ENCODE measurements around the gene THBS4.
A peak's percentile ranks its signal among the peaks of the same experiment; 100 is the strongest.

Gene THBS4

DNA sequence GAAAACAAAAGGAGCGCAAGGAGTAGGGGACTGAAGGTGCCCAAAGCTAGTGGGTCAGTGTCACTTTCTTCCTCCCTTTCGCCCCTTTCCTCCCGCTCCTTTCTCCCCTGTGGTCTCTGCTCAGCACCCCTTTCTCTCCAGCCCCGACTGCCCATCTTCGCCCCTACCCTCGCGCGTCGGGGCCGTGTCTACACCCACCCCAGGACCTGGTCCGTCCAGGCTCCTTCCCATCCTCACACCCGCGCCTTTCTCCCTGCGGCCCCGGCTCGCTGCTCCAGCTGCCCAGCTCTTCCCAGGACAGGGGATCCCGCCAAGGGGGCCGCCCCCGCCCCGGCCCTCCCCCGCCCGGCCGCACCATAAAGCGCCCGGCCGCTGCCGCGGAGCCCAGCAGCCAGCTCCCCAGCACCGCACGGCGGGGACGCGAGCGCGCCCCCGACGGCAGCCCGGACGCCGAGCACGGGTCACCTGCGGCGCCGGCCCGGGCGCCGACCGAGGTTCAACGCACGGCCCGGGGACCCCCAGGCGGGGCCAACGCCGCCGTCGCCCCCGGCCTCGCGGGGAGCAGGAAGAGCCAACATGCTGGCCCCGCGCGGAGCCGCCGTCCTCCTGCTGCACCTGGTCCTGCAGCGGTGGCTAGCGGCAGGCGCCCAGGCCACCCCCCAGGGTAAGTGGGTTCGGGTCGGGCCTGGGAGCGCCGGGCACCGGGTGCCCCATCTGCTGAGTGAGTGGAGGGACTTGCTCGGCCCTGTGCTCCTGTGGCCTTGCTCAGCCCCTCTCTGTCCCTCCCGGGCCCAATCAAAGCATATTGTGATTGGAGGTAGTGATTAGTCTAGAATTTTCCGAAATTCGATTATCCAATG is at the start of gene THBS4:
Gene THBS4 (plus strand): TSS at position 387 of the 860 bp plus-strand sequence. CDS start 190 bp downstream, at position 577.
- Mint-ChIP-seq H3K36me3 (ENCODE audit: insufficient read depth) (no peaks in the 10 kb centered on the region), H3K4me3 (no peak within 1 kb of the TSS), H3K4me1 (no peaks in the 10 kb centered on the region), H3K27ac (ENCODE audit: low read depth) (no peak within 1 kb of the TSS), H3K27me3 (peaks cover 70% of the 10 kb centered on the region), H3K9me3 (no peaks in the 10 kb centered on the region)
- ATAC-seq (replicated peaks; ENCODE audit: extremely low read depth, poor library complexity, severe bottlenecking) (no peak), DNase-seq (ENCODE audit: low spot score in 2 of 2) (no peak)

DNA sequence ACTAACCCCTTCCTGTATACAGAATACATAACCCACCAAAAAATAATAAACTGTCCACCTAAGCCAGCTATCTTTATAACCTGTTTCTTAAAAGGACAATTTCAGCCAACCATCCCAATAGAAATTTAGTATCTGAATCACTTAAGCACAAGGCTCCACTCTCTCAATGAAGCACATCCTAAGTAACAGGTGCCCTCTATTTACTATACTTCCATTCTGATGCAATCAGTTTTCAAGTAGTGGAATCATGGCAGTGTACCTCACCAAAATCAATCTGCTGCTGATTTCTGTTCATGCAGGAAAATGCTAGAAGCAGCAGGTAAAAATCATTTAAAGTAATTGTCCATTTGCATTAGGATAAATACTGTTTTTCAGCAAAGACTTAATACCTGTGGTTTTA is 48.9 kb upstream of the THBS4 start:
- no peak for DNase-seq (ENCODE audit: low spot score in 2 of 2)
- no peak for ATAC-seq (replicated peaks; ENCODE audit: extremely low read depth, poor library complexity, severe bottlenecking)
- Mint-ChIP-seq H3K4me3 (no peak overlapping the region), H3K27me3 (no peaks in the 10 kb centered on the region), H3K4me1 (peaks cover 8% of the 10 kb centered on the region), H3K36me3 (ENCODE audit: insufficient read depth) (peaks cover 64% of the 10 kb centered on the region), H3K9me3 (no peaks in the 10 kb centered on the region), H3K27ac (ENCODE audit: low read depth) (no peak overlapping the region)

DNA sequence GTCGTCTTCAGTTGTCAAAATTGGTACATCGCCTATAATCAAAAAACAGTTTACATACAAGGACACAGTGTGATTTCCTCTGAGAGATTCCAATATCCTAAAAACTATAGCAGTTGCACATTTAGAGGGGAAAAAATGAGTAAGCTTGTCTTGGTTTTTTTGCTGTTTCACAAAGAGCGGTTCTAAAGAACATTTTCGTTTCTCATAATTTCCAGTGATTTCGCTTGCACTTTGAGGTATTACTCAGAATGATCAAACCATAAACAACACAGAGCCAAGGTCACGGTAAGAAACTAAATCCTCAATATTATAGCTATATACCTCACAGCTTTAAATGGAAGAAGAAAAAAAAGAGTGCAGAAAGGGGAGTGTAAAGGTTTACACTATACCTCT is 44.9 kb upstream of the THBS4 start:
- Mint-ChIP-seq H3K4me1 (peaks cover 17% of the 10 kb centered on the region), H3K4me3 (peak overlapping the region; percentile 78), H3K9me3 (no peaks in the 10 kb centered on the region), H3K27me3 (peaks cover 5% of the 10 kb centered on the region), H3K36me3 (ENCODE audit: insufficient read depth) (peaks cover 36% of the 10 kb centered on the region), H3K27ac (ENCODE audit: low read depth) (peak overlapping the region; percentile 86)
- DNase-seq (ENCODE audit: low spot score in 2 of 2) (no peak), ATAC-seq (replicated peaks; ENCODE audit: extremely low read depth, poor library complexity, severe bottlenecking) (no peak)

DNA sequence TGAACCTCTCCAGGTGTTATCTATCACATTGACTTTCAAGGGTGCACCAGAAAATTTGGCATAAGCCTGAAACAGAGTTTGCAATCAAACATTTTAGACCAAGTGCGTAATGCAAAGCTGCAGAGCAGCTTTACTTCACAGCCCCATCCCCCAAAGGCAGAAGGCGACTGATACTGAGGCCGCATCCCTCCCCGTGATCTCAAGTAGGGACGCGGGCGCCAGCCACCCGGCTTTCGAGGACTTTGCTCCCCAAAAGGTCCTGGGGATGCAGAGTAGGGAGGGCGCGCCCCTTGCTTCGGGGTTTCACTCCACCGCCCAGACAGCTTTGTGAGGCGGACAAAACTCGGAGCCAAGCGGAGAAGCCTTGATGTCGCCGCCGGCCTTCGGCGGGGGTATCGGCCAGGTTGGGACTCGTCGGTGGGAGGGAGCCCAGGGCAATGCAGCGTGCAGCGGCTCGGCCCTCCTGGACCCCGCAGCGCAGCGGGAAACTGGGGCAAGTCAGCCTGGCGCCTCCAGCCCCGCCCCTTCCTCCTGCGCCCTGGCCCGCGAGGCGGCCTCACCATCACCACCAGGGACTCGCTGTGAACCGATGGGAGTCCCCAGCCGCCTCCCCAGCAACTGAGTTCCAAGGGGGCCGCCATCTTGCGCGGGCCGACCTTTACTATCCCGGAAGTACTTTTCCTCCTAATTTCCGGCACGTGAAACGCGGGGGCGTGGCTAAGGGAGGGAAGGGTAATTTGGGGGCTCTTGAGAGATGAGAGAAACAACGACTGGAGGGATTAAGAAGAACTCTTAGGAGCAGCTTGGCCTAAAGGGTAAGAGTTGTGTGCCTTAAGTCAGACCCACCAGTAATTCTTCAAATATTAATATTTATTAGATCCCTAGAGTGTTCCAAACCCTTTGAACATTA is 44.3 kb upstream of the THBS4 start, which contains the start of gene MTX3:
Gene MTX3 (minus strand): TSS at position 665 of the 910 bp plus-strand sequence. CDS start 24 bp downstream, at position 641.
- ATAC-seq (replicated peaks; ENCODE audit: extremely low read depth, poor library complexity, severe bottlenecking) (peak; percentile 96), DNase-seq (ENCODE audit: low spot score in 2 of 2) (peak; percentile 67 to 76)
- peak within 1 kb of the TSS; percentile 78 for H3K4me3 Mint-ChIP-seq
- peaks cover 17% of the 10 kb centered on the region for H3K4me1 Mint-ChIP-seq
- peaks cover 12% of the 10 kb centered on the region for H3K27me3 Mint-ChIP-seq
- peak within 1 kb of the TSS; percentile 86 for H3K27ac Mint-ChIP-seq (ENCODE audit: low read depth)
- peaks cover 31% of the 10 kb centered on the region for H3K36me3 Mint-ChIP-seq (ENCODE audit: insufficient read depth)
- no peaks in the 10 kb centered on the region for H3K9me3 Mint-ChIP-seq

DNA sequence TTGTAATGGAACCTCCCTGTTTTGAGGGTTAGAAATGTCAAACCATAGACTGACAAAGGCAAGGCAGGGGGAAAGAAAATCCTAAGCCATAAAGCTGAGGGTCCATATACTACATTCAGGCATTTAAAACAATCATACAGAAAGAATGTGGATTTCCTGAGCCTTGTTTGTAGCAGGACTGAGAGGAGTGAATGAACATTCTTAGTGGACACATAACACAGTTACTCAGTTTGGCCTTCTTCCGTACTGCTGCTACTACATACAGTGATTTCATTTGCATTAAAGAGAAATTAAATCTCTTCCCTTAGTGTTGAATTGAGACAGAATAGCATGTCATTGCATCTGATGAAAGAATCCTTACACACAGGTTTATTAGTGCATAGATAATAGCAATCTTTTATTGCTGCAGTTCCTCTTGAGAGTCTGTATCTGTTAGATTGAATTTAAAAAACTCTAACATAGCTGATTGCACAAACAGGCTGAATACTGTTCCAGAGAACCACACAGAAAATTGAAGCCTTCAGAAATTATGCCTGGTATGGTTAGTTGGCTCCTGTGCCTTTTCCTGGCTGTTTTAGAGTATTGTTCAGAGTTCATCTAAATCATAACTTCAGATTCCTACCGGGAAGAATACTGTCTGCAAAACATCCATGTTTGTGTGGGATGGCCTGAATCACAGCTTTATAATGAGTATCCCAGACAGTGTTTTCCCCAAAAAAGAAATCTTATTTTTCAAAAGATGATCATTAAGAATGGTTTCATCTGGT is 42.1 kb upstream of the THBS4 start:
- ATAC-seq (replicated peaks; ENCODE audit: extremely low read depth, poor library complexity, severe bottlenecking) (no peak), DNase-seq (ENCODE audit: low spot score in 2 of 2) (no peak)
- Mint-ChIP-seq H3K27me3 (peaks cover 13% of the 10 kb centered on the region), H3K4me1 (peaks cover 17% of the 10 kb centered on the region), H3K9me3 (no peaks in the 10 kb centered on the region), H3K36me3 (ENCODE audit: insufficient read depth) (peaks cover 10% of the 10 kb centered on the region), H3K4me3 (no peak overlapping the region), H3K27ac (ENCODE audit: low read depth) (no peak overlapping the region)

DNA sequence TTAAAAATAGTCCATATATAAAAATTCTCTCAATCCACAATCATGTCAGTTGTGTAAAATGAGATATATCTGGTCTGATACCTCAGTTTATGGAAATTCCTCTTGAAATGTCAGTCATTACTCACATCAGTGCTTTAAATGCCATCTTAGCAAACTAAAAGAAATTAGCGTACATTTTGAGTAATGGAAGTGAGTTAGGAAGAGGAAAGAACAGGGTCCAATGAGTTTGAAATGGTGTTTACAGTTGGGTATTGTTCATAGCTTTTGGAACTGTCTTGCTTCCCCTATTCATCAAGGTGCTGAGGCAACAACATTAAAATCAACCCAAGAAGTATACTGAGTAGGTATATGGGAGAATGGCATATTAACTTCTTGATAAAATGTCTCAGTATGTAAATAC is 35.4 kb upstream of the THBS4 start:
- ATAC-seq (replicated peaks; ENCODE audit: extremely low read depth, poor library complexity, severe bottlenecking) = no peak

DNA sequence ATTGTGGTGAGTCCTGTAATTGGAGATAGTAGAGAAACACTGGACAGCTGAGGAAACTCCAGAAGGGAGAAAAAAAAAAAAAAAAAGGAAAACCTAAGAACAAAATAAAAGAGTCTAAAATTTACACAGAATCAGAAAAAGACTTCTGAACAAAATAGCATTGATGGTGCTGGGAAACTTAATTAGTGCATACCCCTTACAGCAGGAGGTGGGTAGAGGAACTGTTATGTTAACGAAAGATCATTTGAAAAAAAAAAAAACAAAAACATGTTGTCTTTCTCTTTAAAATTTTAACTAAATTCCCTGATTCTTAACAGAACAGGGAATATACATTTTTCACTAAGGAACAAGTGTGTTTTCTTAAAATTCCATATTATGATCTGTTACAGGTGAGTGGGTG is 32.5 kb upstream of the THBS4 start:
- Mint-ChIP-seq H3K36me3 (ENCODE audit: insufficient read depth) (peaks cover 3% of the 10 kb centered on the region), H3K4me3 (no peak overlapping the region), H3K27ac (ENCODE audit: low read depth) (no peak overlapping the region), H3K9me3 (no peaks in the 10 kb centered on the region), H3K27me3 (no peaks in the 10 kb centered on the region), H3K4me1 (no peaks in the 10 kb centered on the region)
- ATAC-seq (replicated peaks; ENCODE audit: extremely low read depth, poor library complexity, severe bottlenecking) = no peak
- no peak for DNase-seq (ENCODE audit: low spot score in 2 of 2)

More for the DNA sequence above, 35.4 kb upstream of the THBS4 start:
- no peak for DNase-seq (ENCODE audit: low spot score in 2 of 2)
- Mint-ChIP-seq H3K36me3 (ENCODE audit: insufficient read depth) (peaks cover 1% of the 10 kb centered on the region), H3K27me3 (peaks cover 12% of the 10 kb centered on the region), H3K27ac (ENCODE audit: low read depth) (no peak overlapping the region), H3K4me1 (no peaks in the 10 kb centered on the region), H3K4me3 (no peak overlapping the region), H3K9me3 (no peaks in the 10 kb centered on the region)

DNA sequence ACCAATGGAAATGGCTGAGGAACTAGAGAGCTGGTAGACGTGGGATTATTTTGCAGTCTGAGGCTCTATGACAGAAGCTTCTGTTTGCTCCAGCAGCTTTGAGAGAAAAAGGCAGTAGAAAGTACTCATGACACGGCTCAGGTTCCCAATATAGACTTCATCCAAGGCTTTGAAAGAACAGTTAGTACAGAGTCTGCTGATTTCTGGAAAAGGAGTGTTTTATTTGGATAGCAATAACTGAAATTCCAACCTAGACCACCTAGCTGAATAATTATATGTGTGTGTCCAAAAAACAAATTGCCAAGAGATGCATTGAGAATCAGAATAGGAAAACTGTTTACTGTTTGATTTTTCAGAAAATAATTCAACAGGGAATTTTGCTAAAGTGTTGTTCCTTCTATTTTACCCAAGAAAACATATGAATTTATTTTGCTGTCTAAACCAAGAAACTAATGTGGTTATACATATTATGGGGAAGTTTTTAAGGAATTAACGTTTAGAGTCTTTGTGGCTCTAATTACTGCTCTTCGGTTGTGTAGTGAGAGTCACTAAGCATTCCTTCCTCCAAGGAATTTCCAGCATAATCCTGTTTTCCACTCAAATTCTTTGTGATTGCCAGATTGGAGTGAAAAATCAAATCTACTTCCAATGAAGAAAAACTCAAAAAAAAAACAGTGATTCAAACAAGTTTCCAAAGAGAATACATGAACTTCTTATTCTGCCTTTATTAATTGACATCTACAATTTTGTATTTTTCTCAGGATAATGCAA is 26.0 kb upstream of the THBS4 start:
- no peak for DNase-seq (ENCODE audit: low spot score in 2 of 2)
- peaks cover 3% of the 10 kb centered on the region for H3K36me3 Mint-ChIP-seq (ENCODE audit: insufficient read depth)

DNA sequence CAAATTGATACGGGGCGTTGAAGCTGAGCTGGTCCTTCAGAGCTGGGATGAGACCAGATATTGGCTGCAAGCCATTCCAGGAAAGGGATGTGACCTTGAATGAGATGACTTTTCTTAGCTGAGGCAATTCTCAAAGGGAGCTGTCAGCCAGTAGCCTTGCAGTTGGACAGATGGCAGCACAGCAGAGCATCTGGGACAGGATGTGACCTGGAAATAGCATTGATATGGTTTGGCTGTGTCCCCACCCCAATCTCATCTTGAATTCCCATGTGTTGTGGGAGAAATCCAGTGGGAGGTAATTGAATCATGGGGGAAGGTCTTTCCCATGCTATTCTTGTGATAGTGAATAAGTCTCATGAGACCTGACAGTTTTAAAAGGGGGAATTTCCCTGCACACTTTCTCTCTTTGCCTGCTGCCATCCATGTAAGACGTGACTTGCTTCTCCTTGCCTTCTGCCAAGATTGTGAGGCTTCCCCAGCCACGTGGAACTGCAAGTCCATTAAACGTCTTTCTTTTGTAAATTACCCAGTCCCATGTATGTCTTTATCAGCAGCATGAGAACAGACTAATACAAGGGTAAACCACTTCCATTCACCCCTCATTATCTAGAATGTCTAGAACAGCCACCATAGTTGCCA is 24.3 kb upstream of the THBS4 start:
- Mint-ChIP-seq H3K36me3 (ENCODE audit: insufficient read depth) (peaks cover 3% of the 10 kb centered on the region), H3K27ac (ENCODE audit: low read depth) (no peak overlapping the region), H3K4me3 (no peak overlapping the region), H3K27me3 (no peaks in the 10 kb centered on the region), H3K9me3 (no peaks in the 10 kb centered on the region), H3K4me1 (no peaks in the 10 kb centered on the region)
- DNase-seq (ENCODE audit: low spot score in 2 of 2) (no peak), ATAC-seq (replicated peaks; ENCODE audit: extremely low read depth, poor library complexity, severe bottlenecking) (no peak)

More for the DNA sequence above, 26.0 kb upstream of the THBS4 start:
- H3K4me1 Mint-ChIP-seq = no peaks in the 10 kb centered on the region
- no peak overlapping the region for H3K4me3 Mint-ChIP-seq
- ATAC-seq (replicated peaks; ENCODE audit: extremely low read depth, poor library complexity, severe bottlenecking) = no peak
- no peak overlapping the region for H3K27ac Mint-ChIP-seq (ENCODE audit: low read depth)
- H3K9me3 Mint-ChIP-seq = no peaks in the 10 kb centered on the region
- H3K27me3 Mint-ChIP-seq = no peaks in the 10 kb centered on the region

DNA sequence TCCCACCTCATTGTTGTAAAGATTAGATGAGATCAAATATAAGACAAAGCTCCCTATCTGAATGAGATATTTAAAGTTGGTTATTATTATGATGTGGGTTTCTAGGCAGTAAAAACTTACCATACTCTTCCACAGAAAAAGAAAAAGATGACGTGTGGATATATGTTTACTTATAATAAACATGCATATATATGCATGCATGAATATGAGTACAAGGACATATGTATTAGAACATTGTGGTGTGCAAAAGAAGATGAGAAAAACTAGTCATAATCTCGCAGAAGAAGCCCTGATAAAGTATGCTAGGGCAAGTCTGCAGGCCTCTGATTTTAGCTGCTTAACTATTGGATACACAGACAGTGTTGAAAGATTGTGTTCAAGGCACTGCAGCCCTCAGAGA is 10.1 kb upstream of the THBS4 start:
- H3K36me3 Mint-ChIP-seq (ENCODE audit: insufficient read depth) = peaks cover 2% of the 10 kb centered on the region
- DNase-seq (ENCODE audit: low spot score in 2 of 2) (no peak), ATAC-seq (replicated peaks; ENCODE audit: extremely low read depth, poor library complexity, severe bottlenecking) (no peak)
- no peak overlapping the region for H3K4me3 Mint-ChIP-seq
- no peak overlapping the region for H3K27ac Mint-ChIP-seq (ENCODE audit: low read depth)
- peaks cover 38% of the 10 kb centered on the region for H3K27me3 Mint-ChIP-seq
- no peaks in the 10 kb centered on the region for H3K9me3 Mint-ChIP-seq
- H3K4me1 Mint-ChIP-seq = no peaks in the 10 kb centered on the region

DNA sequence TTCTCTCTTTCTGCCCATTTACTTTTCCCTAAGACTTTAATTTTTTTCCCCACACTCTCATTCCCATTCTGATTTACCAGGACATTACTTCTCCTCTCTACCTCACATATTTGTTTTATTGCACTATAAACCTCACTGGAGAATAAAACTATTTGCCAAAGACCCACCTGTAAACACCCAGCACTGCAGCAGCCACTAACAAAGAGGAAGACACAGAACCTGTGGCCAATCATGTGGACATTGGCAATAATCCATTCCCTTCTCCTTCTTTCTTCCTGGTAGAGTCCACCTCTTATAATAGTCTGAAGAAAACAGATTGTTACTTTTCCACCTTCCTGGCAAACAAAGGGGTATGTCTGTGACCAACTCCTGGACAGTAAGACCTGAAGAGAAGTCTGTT is 8.3 kb upstream of the THBS4 start:
- H3K9me3 Mint-ChIP-seq = no peaks in the 10 kb centered on the region
- no peak for ATAC-seq (replicated peaks; ENCODE audit: extremely low read depth, poor library complexity, severe bottlenecking)
- peaks cover 35% of the 10 kb centered on the region for H3K27me3 Mint-ChIP-seq
- DNase-seq (ENCODE audit: low spot score in 2 of 2) = no peak
- no peak overlapping the region for H3K4me3 Mint-ChIP-seq
- no peaks in the 10 kb centered on the region for H3K4me1 Mint-ChIP-seq
- no peaks in the 10 kb centered on the region for H3K36me3 Mint-ChIP-seq (ENCODE audit: insufficient read depth)
- H3K27ac Mint-ChIP-seq (ENCODE audit: low read depth) = no peak overlapping the region

All from central memory CD8-positive, alpha-beta T cell (primary cell).